H1 (cell line): ENCODE data around the gene ARG2. TPM values are rescaled to one million over a fixed set of nuclear protein-coding genes. Genes with fewer than 3 reads are reported as not detected.

Experiments
- CTCF ChIA-PET: fragments of 300-600 bp; sonication (Branson Sonifier 250); formaldehyde crosslinking; loops from one replicate; lab custom pipeline; 2021; ENCODE audit not compliant: partially characterized antibody; lab: Charles Lee
- POLR2A ChIA-PET: fragments of 300-600 bp; sonication (Branson Sonifier 250); formaldehyde crosslinking; loops from one replicate; lab custom pipeline; 2021; ENCODE audit warnings: inconsistent platforms; ENCODE audit not compliant: partially characterized antibody; lab: Charles Lee
- DNase-seq, 2 experiments: peaks; one replicate each; pipeline versions ENCODE4 v3.0.0 to v3.0.0-alpha.2; 2010 to 2022; ENCODE audit warnings: low spot score in 2 of 2, low read depth in 1 of 2, mixed read lengths in 1 of 2
- FAIRE-seq: peaks from 2 replicates; lab custom pipeline; 2011; peaks lifted over from hg19 to GRCh38; lab: Jason Lieb, UNC
- H2AFZ ChIP-seq: 2 replicates; pipeline ENCODE4 v1.8.1; 2012; ENCODE audit warnings: low read length, inconsistent platforms
- H2AK5ac ChIP-seq: 2 replicates; pipeline ENCODE4 v1.6.1; 2013; ENCODE audit warnings: low read depth, low read length
- H2BK120ac ChIP-seq: replicated peaks from 2 replicates; pipeline ENCODE3; 2013; ENCODE audit warnings: low read depth, low read length, inconsistent platforms
- H2BK12ac ChIP-seq: 2 replicates; pipeline ENCODE4 v1.6.1; 2013; ENCODE audit warnings: low read depth, low read length
- H2BK15ac ChIP-seq: 2 replicates; pipeline ENCODE4 v1.6.1; 2013; ENCODE audit warnings: low read length
- H2BK20ac ChIP-seq: 2 replicates; pipeline ENCODE4 v1.6.1; 2013; ENCODE audit warnings: low read length
- H2BK5ac ChIP-seq: 2 replicates; pipeline ENCODE4 v1.6.1; 2013; ENCODE audit warnings: low read depth, low read length
- H3K14ac ChIP-seq: 2 replicates; pipeline ENCODE4 v1.6.1; 2013; ENCODE audit warnings: inconsistent platforms; ENCODE audit not compliant: insufficient read length
- H3K18ac ChIP-seq: 2 replicates; pipeline ENCODE4 v1.6.1; 2013; ENCODE audit warnings: low read length; ENCODE audit errors: extremely low read depth
- H3K23ac ChIP-seq: 2 replicates; pipeline ENCODE4 v1.6.1; 2013; ENCODE audit warnings: inconsistent platforms; ENCODE audit not compliant: insufficient read length
- H3K23me2 ChIP-seq: 2 replicates; pipeline ENCODE4 v1.6.1; 2013; ENCODE audit warnings: low read depth, low read length
- H3K27ac ChIP-seq: 2 replicates; pipeline ENCODE4 v1.6.1; 2011; ENCODE audit warnings: low read depth, low read length, inconsistent platforms
- H3K27me3 ChIP-seq, 4 experiments: replicated peaks in 1 of 4; 1 replicate in 1 of 4; 2 replicates in 3 of 4; pipeline versions ENCODE4 v1.6.1 to v1.8.1; 2011 to 2013; ENCODE audit warnings: low read length in 3 of 4, mild to moderate bottlenecking in 3 of 4, inconsistent platforms in 2 of 4, mixed read lengths in 2 of 4, moderate library complexity in 1 of 4; ENCODE audit not compliant: control insufficient read depth in 3 of 4, insufficient read depth in 3 of 4; ENCODE audit errors: extremely low read depth in 1 of 4
- H3K36me3 ChIP-seq, 4 experiments: 2 replicates each; pipeline versions ENCODE4 v1.6.1 to v1.8.1; 2011 to 2013; ENCODE audit warnings: mild to moderate bottlenecking in 4 of 4, low read length in 3 of 4, moderate library complexity in 2 of 4, control low read depth in 1 of 4, inconsistent platforms in 1 of 4; ENCODE audit not compliant: insufficient read depth in 4 of 4, control insufficient read depth in 2 of 4
- H3K4ac ChIP-seq: replicated peaks from 2 replicates; pipeline ENCODE3; 2013; ENCODE audit warnings: low read length, low read depth, mixed read lengths, inconsistent platforms; ENCODE audit not compliant: insufficient read length
- H3K4me1 ChIP-seq, 4 experiments: replicated peaks in 1 of 4; 1 replicate in 1 of 4; 2 replicates in 3 of 4; pipeline versions ENCODE4 v1.6.1 to v1.8.1; 2011 to 2013; ENCODE audit warnings: low read length in 3 of 4, inconsistent platforms in 2 of 4, mixed read lengths in 1 of 4; ENCODE audit not compliant: insufficient read depth in 4 of 4, control insufficient read depth in 3 of 4
- H3K4me2 ChIP-seq, 2 experiments: 2 replicates each; pipeline versions ENCODE4 v1.6.1 to v1.8.1; 2011 to 2013; ENCODE audit warnings: low read depth in 2 of 2, low read length in 2 of 2, control low read depth in 1 of 2, inconsistent platforms in 1 of 2, mild to moderate bottlenecking in 1 of 2; ENCODE audit not compliant: insufficient read depth in 1 of 2
- H3K4me3 ChIP-seq, 4 experiments: fragments of 200-600, 300-600 bp in 1 of 4; sonication (generic), shearing (Covaris generic), sonication (Bioruptor Twin) in 1 of 4; 2 replicates each; pipeline versions ENCODE4 v1.5.1 to v1.8.1; 2011 to 2016; ENCODE audit warnings: low read length in 4 of 4, low read depth in 3 of 4, control low read depth in 2 of 4, inconsistent platforms in 2 of 4, mild to moderate bottlenecking in 2 of 4, mixed read lengths in 1 of 4, moderate library complexity in 1 of 4; ENCODE audit not compliant: insufficient read depth in 2 of 4; ENCODE audit errors: extremely low read depth in 1 of 4
- H3K56ac ChIP-seq: replicated peaks from 2 replicates; pipeline ENCODE3; 2013; ENCODE audit warnings: low read depth, mild to moderate bottlenecking, mixed read lengths, low read length, inconsistent platforms; ENCODE audit not compliant: insufficient read length
- H3K79me1 ChIP-seq: 2 replicates; pipeline ENCODE4 v1.6.1; 2013; ENCODE audit warnings: low read depth, low read length, control low read depth
- H3K79me2 ChIP-seq, 2 experiments: 2 replicates each; pipeline versions ENCODE4 v1.6.1 to v1.8.1; 2012 to 2013; ENCODE audit warnings: low read length in 2 of 2, mild to moderate bottlenecking in 2 of 2, inconsistent platforms in 1 of 2; ENCODE audit not compliant: insufficient read depth in 2 of 2, control insufficient read depth in 1 of 2
- H3K9ac ChIP-seq, 4 experiments: replicated peaks in 1 of 4; 1 replicate in 1 of 4; 2 replicates in 3 of 4; pipeline versions ENCODE4 v1.6.1 to v1.8.1; 2011 to 2013; ENCODE audit warnings: low read depth in 3 of 4, low read length in 3 of 4, control low read depth in 2 of 4, mild to moderate bottlenecking in 2 of 4, moderate library complexity in 2 of 4, inconsistent platforms in 1 of 4; ENCODE audit errors: extremely low read depth in 1 of 4
- H3K9me3 ChIP-seq, 2 experiments: 2 replicates each; pipeline versions ENCODE4 v1.6.1 to v1.8.1; 2012 to 2013; ENCODE audit warnings: mild to moderate bottlenecking in 2 of 2, moderate library complexity in 2 of 2, control low read depth in 1 of 2, inconsistent platforms in 1 of 2, low read depth in 1 of 2, low read length in 1 of 2, mixed read lengths in 1 of 2; ENCODE audit not compliant: insufficient read depth in 2 of 2
- H4K20me1 ChIP-seq, 2 experiments: replicated peaks in 1 of 2; 2 replicates each; pipeline versions ENCODE3 to v1.8.1; 2011 to 2013; ENCODE audit warnings: inconsistent platforms in 2 of 2, low read length in 2 of 2, mild to moderate bottlenecking in 1 of 2; ENCODE audit not compliant: insufficient read depth in 2 of 2, control insufficient read depth in 1 of 2
- H4K5ac ChIP-seq: 2 replicates; pipeline ENCODE4 v1.6.1; 2013; ENCODE audit warnings: low read length, low read depth, mixed read lengths, inconsistent platforms; ENCODE audit not compliant: insufficient read length
- H4K8ac ChIP-seq: 2 replicates; pipeline ENCODE4 v1.8.0; 2013; ENCODE audit warnings: mild to moderate bottlenecking, moderate library complexity, low read length, inconsistent platforms; ENCODE audit not compliant: insufficient read depth; ENCODE audit errors: extremely low read depth
- H4K91ac ChIP-seq: replicated peaks from 2 replicates; pipeline ENCODE3; 2013; ENCODE audit warnings: low read length, mixed read lengths, inconsistent platforms; ENCODE audit not compliant: insufficient read length
- WGBS, 2 experiments: shearing (Covaris generic) in 1 of 2; methylation state at CpG; one replicate each; pipeline versions ENCODE4 v1.1.6 to v1.1.7; 2013 to 2015; ENCODE audit warnings: low lambda C conversion rate in 2 of 2, mixed read lengths in 2 of 2, inconsistent platforms in 1 of 2, low coverage in 1 of 2, missing lambda C conversion rate in 1 of 2; ENCODE audit not compliant: insufficient replicate concordance in 2 of 2, insufficient coverage in 1 of 2, insufficient read length in 1 of 2; ENCODE audit errors: extremely low coverage in 1 of 2, missing lambda C conversion rate in 1 of 2; 5-methylcytosine and 5-hydroxymethylcytosine counted together
- polyA plus RNA-seq, 7 experiments: library from polyadenylated mRNA; depleted of rRNA in 3 of 7; stranded (reverse) in 5 of 7; unstranded in 2 of 7; fragments of >200 nt in 5 of 7; fragments of 200-250 nt in 2 of 7; gene quantifications; 1 replicate in 5 of 7; 2 replicates in 1 of 7; 4 replicates in 1 of 7; pipeline versions ENCODE4 v1.2.1 to v1.2.3, GENCODE V29; 2011 to 2013; ENCODE audit warnings: missing spikeins in 2 of 7, mixed read lengths in 2 of 7
- total RNA-seq: library from RNA; stranded (reverse); fragmentation: NEBNext Ultra II Directional; extraction: Animal tissue kit (Norgen Biotek cat#: 25700); gene quantifications from 2 replicates; pipeline ENCODE4 v1.2.1, GENCODE V29; 2021

Gene ARG2
- total and polyA plus RNA-seq, 2 of the 8 experiments (the other 6 are each of a cell fraction or from before 2014, with no cell fraction given), result 49.9 to 59.1 TPM

DNA sequence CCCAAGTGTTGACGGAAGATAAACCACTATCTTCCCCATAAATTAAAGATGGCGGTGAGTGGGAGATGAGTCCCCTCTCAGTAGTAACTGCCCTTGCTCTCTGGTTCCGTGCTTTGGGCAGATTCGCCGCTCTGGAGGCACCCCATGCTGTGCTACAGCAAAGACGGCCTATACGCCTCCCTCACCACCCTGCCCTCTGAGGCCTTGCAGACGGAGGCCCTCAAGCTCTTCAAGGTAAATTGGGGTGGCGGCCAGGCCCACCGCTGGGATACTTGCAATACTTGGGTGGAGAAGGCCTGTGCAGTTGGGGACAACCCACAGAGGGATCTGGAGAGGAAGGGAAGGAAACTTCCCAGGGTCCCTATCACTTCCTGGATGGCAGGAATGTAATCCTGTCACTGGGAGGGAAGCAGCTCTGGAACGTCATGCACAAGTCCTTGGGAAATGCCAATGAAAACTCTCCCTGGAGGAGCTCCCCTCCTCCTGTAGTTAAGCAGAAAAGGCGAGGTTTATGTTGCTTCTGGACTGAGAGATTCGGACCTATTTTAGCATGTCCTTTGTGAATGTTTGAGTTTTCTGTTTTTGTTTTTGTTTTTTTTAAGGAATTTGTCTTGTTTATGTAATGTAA, 42.4 kb upstream of the ARG2 start:
- ChIA-PET POLR2A (interaction anchor here (0.8 to 2.0 kb wide), 2 partner anchors 7 to 43 kb away, joined by 3 to 6 read pairs; no protein-coding TSS in a partner anchor), CTCF (interaction anchor here (0.6 to 28.8 kb wide), 9 partner anchors 8 to 153 kb away, joined by 3 to 924 read pairs (median 4); partner anchors contain the start of gene PLEKHH1)
- Histone ChIP-seq H2BK20ac (no peak overlapping the region), H3K36me3 (peaks cover 6 to 19% (median 9%) of the 10 kb centered on the region in 4 experiments; a peak in 5 of 8 replicates), H3K23ac (no peak overlapping the region), H3K9ac (no peak overlapping the region), H4K20me1 (peaks cover 0 to 3% of the 10 kb centered on the region in 2 experiments), H3K18ac (no peak overlapping the region), H3K23me2 (no peaks in the 10 kb centered on the region), H4K91ac (no peak overlapping the region), H4K5ac (no peak overlapping the region), H3K56ac (no peak overlapping the region), H3K27me3 (no peaks in the 10 kb centered on the region), H4K8ac (no peak overlapping the region), H3K4me3 (no peak overlapping the region), H2AFZ (no peak overlapping the region), H2BK15ac (no peak overlapping the region), H2AK5ac (no peak overlapping the region), H2BK12ac (no peak overlapping the region), H3K4me1 (no peaks in the 10 kb centered on the region), H3K79me1 (no peaks in the 10 kb centered on the region; the same call in 1 of the 2 replicates), H3K14ac (no peak overlapping the region), H3K4me2 (no peak overlapping the region), H3K9me3 (no peaks in the 10 kb centered on the region), H2BK120ac (no peak overlapping the region), H2BK5ac (no peak overlapping the region), H3K79me2 (no peaks in the 10 kb centered on the region), H3K27ac (no peak overlapping the region), H3K4ac (no peak overlapping the region)
- 78% methylated on average over 13 of the region's 13 CpGs; no CpG with 5 or more reads in 1 of the 2 experiments for WGBS, 2 experiments
- FAIRE-seq, result no peak
- DNase-seq, result no peak
